ENCODE results near the gene TSPAN6. TPM values are rescaled to one million over a fixed set of nuclear protein-coding genes. Genes with fewer than 3 reads are reported as not detected.

TSPAN6 gene
- total RNA-seq, 1 donor from 2014 or later = 52.2 TPM

DNA sequence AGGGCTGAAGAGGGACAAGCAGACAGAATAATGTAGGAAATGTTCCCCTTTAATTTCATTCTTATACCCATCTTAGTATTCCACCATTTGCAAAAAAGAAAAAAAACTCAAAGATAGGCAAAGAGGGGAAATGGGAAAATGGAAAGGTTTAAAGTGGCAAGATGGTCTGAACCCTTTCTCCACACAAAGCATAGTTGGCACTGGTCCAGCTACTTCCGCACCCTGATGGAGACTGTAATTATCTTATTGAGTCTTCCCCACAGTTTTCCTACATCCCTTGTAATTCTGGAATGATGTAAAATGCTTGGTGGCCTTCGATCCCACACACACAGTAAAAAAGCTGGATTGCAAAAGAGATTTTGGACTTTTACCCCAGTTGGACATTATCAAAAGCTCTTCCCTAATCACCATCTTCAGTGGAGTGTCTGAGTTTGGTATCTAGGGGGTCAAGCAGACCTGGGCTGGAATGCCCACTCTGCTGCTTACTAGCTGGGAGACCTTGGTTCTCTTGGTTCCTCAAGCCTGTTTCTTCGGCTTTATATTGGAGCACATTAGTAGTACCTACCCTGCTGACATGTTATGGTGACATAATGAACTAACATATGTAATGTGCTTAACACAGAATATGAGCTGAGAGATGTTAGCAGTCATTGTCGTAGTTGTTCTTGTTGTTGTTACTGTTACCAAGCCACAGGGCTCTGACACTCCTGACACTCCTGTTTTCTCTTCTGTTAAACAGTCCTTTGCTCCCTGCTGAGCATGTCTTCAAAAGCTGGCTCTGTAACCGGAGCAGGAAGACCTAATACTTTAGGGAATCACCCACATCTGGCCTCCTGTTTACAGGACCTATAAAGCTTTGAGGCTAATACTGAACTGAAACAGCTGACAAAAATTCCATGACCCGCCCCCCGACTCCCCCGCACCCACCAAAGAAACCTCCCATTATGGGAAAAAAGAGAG is 12.1 kb upstream of the TSPAN6 start:
- Mint-ChIP-seq H3K4me3 (ENCODE audit: unreplicated experiment) (no peak overlapping the region), H3K27me3 (ENCODE audit: unreplicated experiment) (peaks cover 2% of the 10 kb centered on the region), H3K36me3 (ENCODE audit: low read depth, unreplicated experiment) (no peaks in the 10 kb centered on the region), H3K9me3 (ENCODE audit: unreplicated experiment) (no peaks in the 10 kb centered on the region), H3K27ac (ENCODE audit: unreplicated experiment) (peak overlapping the region; percentile 71), H3K4me1 (ENCODE audit: unreplicated experiment) (peaks cover 19% of the 10 kb centered on the region)
- no peak for DNase-seq (ENCODE audit: low spot score)
- TF ChIP-seq CTCF (IDR thresholded peaks at IDR 0.05; ENCODE audit: unreplicated experiment) = no peak

DNA sequence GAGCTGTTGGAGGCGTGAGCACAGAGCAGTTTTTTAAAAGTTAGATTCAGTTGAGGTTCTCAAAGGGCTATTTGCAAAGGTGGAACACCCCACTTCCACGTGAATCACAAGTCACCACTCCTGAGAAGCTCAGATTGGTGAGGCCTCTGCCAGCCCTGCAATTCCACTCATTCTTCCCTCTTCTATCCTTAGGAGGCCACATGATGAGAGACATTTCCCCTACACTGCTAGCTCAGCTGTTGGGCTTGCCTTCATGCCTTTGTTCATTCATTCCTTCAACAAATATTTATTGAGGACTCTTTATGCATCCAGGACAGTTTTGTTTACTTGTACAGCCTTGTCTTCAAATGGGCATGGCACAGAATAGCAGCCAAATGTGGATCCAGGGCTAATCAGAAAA is 11.1 kb upstream of the TSPAN6 start:
- DNase-seq (ENCODE audit: low spot score) = no peak
- Mint-ChIP-seq H3K4me1 (ENCODE audit: unreplicated experiment) (peaks cover 14% of the 10 kb centered on the region), H3K9me3 (ENCODE audit: unreplicated experiment) (no peaks in the 10 kb centered on the region), H3K27me3 (ENCODE audit: unreplicated experiment) (peaks cover 2% of the 10 kb centered on the region), H3K27ac (ENCODE audit: unreplicated experiment) (no peak overlapping the region), H3K36me3 (ENCODE audit: low read depth, unreplicated experiment) (no peaks in the 10 kb centered on the region), H3K4me3 (ENCODE audit: unreplicated experiment) (no peak overlapping the region)
- TF ChIP-seq CTCF (IDR thresholded peaks at IDR 0.05; ENCODE audit: unreplicated experiment) = no peak

DNA sequence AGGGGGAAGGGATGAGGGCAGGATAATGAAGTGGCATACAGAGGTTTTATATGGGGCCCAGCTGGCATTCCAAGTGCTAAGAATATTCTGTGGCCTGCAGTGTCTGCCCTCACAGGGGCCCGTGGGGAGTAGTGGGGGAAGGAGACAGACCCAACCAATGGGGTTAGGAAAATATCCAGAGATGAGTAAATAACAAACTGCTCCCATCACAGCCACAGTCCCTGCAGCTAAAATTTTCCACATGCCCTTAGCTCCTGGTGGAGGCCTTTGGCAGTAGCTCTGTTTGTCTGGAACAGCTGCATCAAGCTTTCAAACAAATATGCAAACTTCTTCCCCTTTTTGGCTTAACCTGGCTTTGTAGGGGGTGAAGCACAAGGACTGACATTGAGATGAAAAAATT is 10.5 kb upstream of the TSPAN6 start:
- peaks cover 2% of the 10 kb centered on the region for H3K27me3 Mint-ChIP-seq (ENCODE audit: unreplicated experiment)
- no peak for DNase-seq (ENCODE audit: low spot score)
- TF ChIP-seq CTCF (IDR thresholded peaks at IDR 0.05; ENCODE audit: unreplicated experiment) = no peak

GRCh38 chrX:100645106-100645505 is 8.5 kb upstream of the TSPAN6 start:
- Mint-ChIP-seq H3K36me3 (ENCODE audit: low read depth, unreplicated experiment) (no peaks in the 10 kb centered on the region), H3K27me3 (ENCODE audit: unreplicated experiment) (peaks cover 2% of the 10 kb centered on the region), H3K9me3 (ENCODE audit: unreplicated experiment) (no peaks in the 10 kb centered on the region), H3K4me1 (ENCODE audit: unreplicated experiment) (peaks cover 14% of the 10 kb centered on the region), H3K4me3 (ENCODE audit: unreplicated experiment) (no peak overlapping the region), H3K27ac (ENCODE audit: unreplicated experiment) (no peak overlapping the region)
- no peak for TF ChIP-seq CTCF (IDR thresholded peaks at IDR 0.05; ENCODE audit: unreplicated experiment)
- no peak for DNase-seq (ENCODE audit: low spot score)

More for the DNA sequence above, 10.5 kb upstream of the TSPAN6 start:
- Mint-ChIP-seq H3K27ac (ENCODE audit: unreplicated experiment) (no peak overlapping the region), H3K4me3 (ENCODE audit: unreplicated experiment) (no peak overlapping the region), H3K36me3 (ENCODE audit: low read depth, unreplicated experiment) (no peaks in the 10 kb centered on the region), H3K4me1 (ENCODE audit: unreplicated experiment) (peaks cover 14% of the 10 kb centered on the region), H3K9me3 (ENCODE audit: unreplicated experiment) (no peaks in the 10 kb centered on the region)

All from endothelial cell (in vitro differentiated cells).